Neural progenitor cell (in vitro differentiated cells): ENCODE results near the gene GDI1. TPM values are rescaled to one million over a fixed set of nuclear protein-coding genes. Genes with fewer than 3 reads are reported as not detected.

Source experiments
- DNase-seq: peaks from one replicate; pipeline ENCODE4 v3.0.0-alpha.2; 2016; ENCODE audit warnings: low spot score
- H2AFZ ChIP-seq: fragments of 200-600 bp; sonication (generic); replicated peaks from 2 replicates; pipeline ENCODE4 v1.6.1; 2016; ENCODE audit warnings: antibody characterized with exemption
- H3F3A ChIP-seq: fragments of 200-600 bp; sonication (generic); 2 replicates; pipeline ENCODE4 v1.6.1; 2016; ENCODE audit warnings: antibody characterized with exemption, low read depth
- H3K27ac ChIP-seq: fragments of 200-600 bp; sonication (generic); 2 replicates; pipeline ENCODE4 v1.5.1; 2016; ENCODE audit warnings: mild to moderate bottlenecking
- H3K27me3 ChIP-seq: fragments of 200-600 bp; sonication (generic); 2 replicates; pipeline ENCODE4 v1.6.1; 2016; ENCODE audit warnings: mild to moderate bottlenecking, moderate library complexity
- H3K36me3 ChIP-seq: fragments of 200-600 bp; sonication (generic); 2 replicates; pipeline ENCODE4 v1.5.1; 2016
- H3K4me1 ChIP-seq: fragments of 200-600 bp; sonication (generic); 2 replicates; pipeline ENCODE4 v1.6.1; 2016; ENCODE audit warnings: mixed run types
- H3K4me2 ChIP-seq: fragments of 200-600 bp; sonication (generic); 2 replicates; pipeline ENCODE4 v1.6.1; 2016
- H3K4me3 ChIP-seq: fragments of 200-600 bp; sonication (generic); 2 replicates; pipeline ENCODE4 v1.5.1; 2016
- H3K79me2 ChIP-seq: fragments of 200-600 bp; sonication (generic); 2 replicates; pipeline ENCODE4 v1.6.1; 2016; ENCODE audit warnings: low read depth
- H3K9ac ChIP-seq: fragments of 200-600 bp; sonication (generic); 2 replicates; pipeline ENCODE4 v1.6.1; 2016
- H3K9me3 ChIP-seq: fragments of 200-600 bp; sonication (generic); 2 replicates; pipeline ENCODE4 v1.5.1; 2016; ENCODE audit warnings: low read depth
- H4K20me1 ChIP-seq: fragments of 200-600 bp; sonication (generic); 2 replicates; pipeline ENCODE4 v1.6.1; 2016; ENCODE audit warnings: low read depth
- H3K27ac Mint-ChIP-seq: 3 replicates; pipeline ENCODE4 v1.8.0; 2021; ENCODE audit warnings: mixed read lengths
- H3K27me3 Mint-ChIP-seq: 2 replicates; pipeline ENCODE4 v1.8.0; 2022; ENCODE audit warnings: low read depth, mild to moderate bottlenecking, inconsistent platforms, moderate library complexity, mixed read lengths; ENCODE audit not compliant: insufficient read depth
- H3K36me3 Mint-ChIP-seq: 3 replicates; pipeline ENCODE4 v1.8.0; 2021; ENCODE audit warnings: mixed read lengths
- H3K4me1 Mint-ChIP-seq: 3 replicates; pipeline ENCODE4 v1.8.0; 2021; ENCODE audit warnings: mixed read lengths
- H3K4me3 Mint-ChIP-seq: 3 replicates; pipeline ENCODE4 v1.8.0; 2021; ENCODE audit warnings: mild to moderate bottlenecking, moderate library complexity, mixed read lengths
- H3K9me3 Mint-ChIP-seq: 3 replicates; pipeline ENCODE4 v1.8.0; 2020; ENCODE audit warnings: mixed read lengths
- EZH2 ChIP-seq: fragments of 200-600 bp; sonication (generic); IDR thresholded peaks from 2 replicates; pipeline ENCODE4 v1.6.1; 2017; ENCODE audit warnings: antibody characterized with exemption, mild to moderate bottlenecking, moderate library complexity
- EZH2phosphoT487 ChIP-seq: fragments of 200-600 bp; sonication (generic); IDR thresholded peaks from 2 replicates; pipeline ENCODE4 v1.6.1; 2017; ENCODE audit warnings: antibody characterized with exemption
- total RNA-seq: library from RNA; depleted of rRNA; stranded (reverse); fragments of >200 nt; gene quantifications from 2 replicates; pipeline ENCODE4 v1.2.3, GENCODE V29; 2015; ENCODE audit warnings: low replicate concordance
- TF ChIP-seq, protein P1 (sequence below): fragments of 200-600 bp; sonication (generic); IDR thresholded peaks from 2 replicates; pipeline ENCODE4 v1.5.1; 2017; ENCODE audit warnings: antibody characterized with exemption, mild to moderate bottlenecking

Gene GDI1
- total RNA-seq, 1 donor from 2014 or later, result 119 TPM

DNA sequence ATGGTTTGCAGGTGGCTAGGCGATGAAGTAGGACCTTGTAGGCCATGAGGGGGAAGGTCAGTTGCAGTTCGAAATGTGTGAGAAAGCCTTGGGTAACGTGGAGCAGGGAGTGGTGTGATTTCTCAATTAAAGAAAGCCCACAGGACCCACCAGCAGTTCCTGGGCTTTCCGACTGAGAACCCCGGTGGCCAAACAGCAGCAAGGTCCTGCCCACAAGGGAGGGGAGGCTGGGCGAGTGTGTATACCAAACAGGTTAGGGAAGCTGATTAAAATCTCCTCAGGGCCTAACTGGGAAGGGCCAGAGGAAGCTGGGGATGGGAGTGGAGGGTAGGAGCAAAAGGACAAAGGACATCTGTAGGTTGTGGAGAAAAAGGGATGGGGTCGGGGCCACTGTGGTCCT lies 6.0 kb upstream of the GDI1 start:
- no peaks in the 10 kb centered on the region for H3K36me3 ChIP-seq
- Mint-ChIP-seq H3K36me3 (peaks cover 6% of the 10 kb centered on the region), H3K27ac (no peak overlapping the region), H3K4me3 (peak overlapping the region; percentile 30), H3K9me3 (peaks cover 23% of the 10 kb centered on the region), H3K4me1 (peaks cover 16% of the 10 kb centered on the region), H3K27me3 (peaks cover 16% of the 10 kb centered on the region)
- no peaks in the 10 kb centered on the region for H3K4me1 ChIP-seq
- H3K4me2 ChIP-seq, result no peak overlapping the region
- TF ChIP-seq EZH2, result no peak
- TF ChIP-seq, protein P1, sequence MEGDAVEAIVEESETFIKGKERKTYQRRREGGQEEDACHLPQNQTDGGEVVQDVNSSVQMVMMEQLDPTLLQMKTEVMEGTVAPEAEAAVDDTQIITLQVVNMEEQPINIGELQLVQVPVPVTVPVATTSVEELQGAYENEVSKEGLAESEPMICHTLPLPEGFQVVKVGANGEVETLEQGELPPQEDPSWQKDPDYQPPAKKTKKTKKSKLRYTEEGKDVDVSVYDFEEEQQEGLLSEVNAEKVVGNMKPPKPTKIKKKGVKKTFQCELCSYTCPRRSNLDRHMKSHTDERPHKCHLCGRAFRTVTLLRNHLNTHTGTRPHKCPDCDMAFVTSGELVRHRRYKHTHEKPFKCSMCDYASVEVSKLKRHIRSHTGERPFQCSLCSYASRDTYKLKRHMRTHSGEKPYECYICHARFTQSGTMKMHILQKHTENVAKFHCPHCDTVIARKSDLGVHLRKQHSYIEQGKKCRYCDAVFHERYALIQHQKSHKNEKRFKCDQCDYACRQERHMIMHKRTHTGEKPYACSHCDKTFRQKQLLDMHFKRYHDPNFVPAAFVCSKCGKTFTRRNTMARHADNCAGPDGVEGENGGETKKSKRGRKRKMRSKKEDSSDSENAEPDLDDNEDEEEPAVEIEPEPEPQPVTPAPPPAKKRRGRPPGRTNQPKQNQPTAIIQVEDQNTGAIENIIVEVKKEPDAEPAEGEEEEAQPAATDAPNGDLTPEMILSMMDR, result no peak
- TF ChIP-seq EZH2phosphoT487, result no peak
- H3K27ac ChIP-seq, result no peak overlapping the region
- H4K20me1 ChIP-seq, result no peaks in the 10 kb centered on the region
- no peak overlapping the region for H3K4me3 ChIP-seq
- H3K79me2 ChIP-seq, result peaks cover 16% of the 10 kb centered on the region
- no peaks in the 10 kb centered on the region for H3K27me3 ChIP-seq
- DNase-seq, result no peak
- peaks cover 10% of the 10 kb centered on the region for H3F3A ChIP-seq
- H3K9me3 ChIP-seq, result no peaks in the 10 kb centered on the region
- H3K9ac ChIP-seq, result no peak overlapping the region
- no peak overlapping the region for H2AFZ ChIP-seq

DNA sequence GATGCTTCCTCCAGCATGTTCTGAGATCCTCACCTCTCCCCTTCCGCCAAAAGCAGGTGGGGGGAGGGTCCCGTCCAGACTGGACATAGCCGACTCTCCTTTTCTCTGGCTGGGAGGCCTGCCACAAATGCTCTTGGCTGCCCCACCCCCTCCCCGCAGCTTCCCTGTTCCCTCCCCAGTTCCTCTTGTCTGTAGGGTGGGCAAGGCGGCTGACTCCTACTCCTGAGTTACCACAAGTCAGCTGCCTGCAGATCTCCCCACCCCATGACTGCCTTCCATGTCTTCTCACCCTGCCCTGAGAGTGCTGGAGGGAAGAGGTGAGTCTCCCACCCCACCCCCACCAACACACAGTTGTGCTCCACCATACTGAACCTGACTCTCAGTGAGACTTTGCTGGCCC lies 5.6 kb upstream of the GDI1 start:
- peaks cover 27% of the 10 kb centered on the region for H3K9me3 Mint-ChIP-seq
- H3K27ac Mint-ChIP-seq, result no peak overlapping the region
- H3K27me3 Mint-ChIP-seq, result peaks cover 16% of the 10 kb centered on the region
- peaks cover 16% of the 10 kb centered on the region for H3K79me2 ChIP-seq
- DNase-seq, result no peak
- no peaks in the 10 kb centered on the region for H3K4me1 ChIP-seq
- H3K27ac ChIP-seq, result no peak overlapping the region
- H3K4me3 ChIP-seq, result no peak overlapping the region
- no peak overlapping the region for H2AFZ ChIP-seq
- no peaks in the 10 kb centered on the region for H3K27me3 ChIP-seq
- no peaks in the 10 kb centered on the region for H3K36me3 ChIP-seq
- H3K9me3 ChIP-seq, result no peaks in the 10 kb centered on the region
- no peak overlapping the region for H3K4me2 ChIP-seq
- no peak overlapping the region for H3K9ac ChIP-seq
- TF ChIP-seq EZH2phosphoT487, result no peak
- no peak for TF ChIP-seq EZH2
- TF ChIP-seq, protein P1, result no peak
- no peaks in the 10 kb centered on the region for H4K20me1 ChIP-seq
- H3K4me3 Mint-ChIP-seq, result no peak overlapping the region
- H3K36me3 Mint-ChIP-seq, result peaks cover 10% of the 10 kb centered on the region
- H3F3A ChIP-seq, result peaks cover 14% of the 10 kb centered on the region
- H3K4me1 Mint-ChIP-seq, result peaks cover 20% of the 10 kb centered on the region

DNA sequence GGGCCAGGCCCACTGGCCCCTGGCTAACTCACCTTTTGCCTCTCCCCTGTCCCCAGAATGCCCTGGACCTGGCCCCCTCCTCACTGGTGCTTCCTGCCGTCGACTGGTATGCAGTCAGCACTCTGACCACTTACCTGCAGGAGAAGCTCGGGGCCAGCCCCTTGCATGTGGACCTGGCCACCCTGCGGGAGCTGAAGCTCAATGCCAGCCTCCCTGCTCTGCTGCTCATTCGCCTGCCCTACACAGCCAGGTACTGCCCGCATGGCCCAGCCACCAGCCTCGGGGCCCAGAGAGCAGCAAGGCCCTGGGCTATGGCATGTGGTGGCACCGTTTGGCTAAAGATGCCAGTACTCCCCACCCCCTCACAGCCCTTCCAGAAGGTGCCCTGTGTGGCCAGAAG lies 4.7 kb upstream of the GDI1 start:
- no peak overlapping the region for H3K27ac Mint-ChIP-seq
- H3K4me1 Mint-ChIP-seq, result peaks cover 20% of the 10 kb centered on the region
- H3K4me3 Mint-ChIP-seq, result no peak overlapping the region
- Histone ChIP-seq H3K4me2 (no peak overlapping the region), H3K9ac (no peak overlapping the region), H3K4me3 (no peak overlapping the region), H3K4me1 (no peaks in the 10 kb centered on the region), H4K20me1 (no peaks in the 10 kb centered on the region), H3K9me3 (no peaks in the 10 kb centered on the region), H3K79me2 (peaks cover 18% of the 10 kb centered on the region), H3K27me3 (no peaks in the 10 kb centered on the region), H3K27ac (no peak overlapping the region), H3F3A (peaks cover 12% of the 10 kb centered on the region), H3K36me3 (no peaks in the 10 kb centered on the region), H2AFZ (no peak overlapping the region)
- H3K9me3 Mint-ChIP-seq, result peaks cover 28% of the 10 kb centered on the region
- TF ChIP-seq EZH2 (no peak), EZH2phosphoT487 (no peak)
- TF ChIP-seq, protein P1, result no peak
- H3K36me3 Mint-ChIP-seq, result peaks cover 10% of the 10 kb centered on the region
- DNase-seq, result no peak
- H3K27me3 Mint-ChIP-seq, result peaks cover 16% of the 10 kb centered on the region
